Measurements from ENCODE around the gene KLK1.
A peak's percentile ranks its signal among the peaks of the same experiment; 100 is the strongest.
"Not testable (repeated sequence)": the region's sequence is repeated elsewhere in the genome, so short reads cannot be mapped to it uniquely, and the experiment has no call there.

Gene KLK1

GRCh38 chr19:50812474-50812873, 11.1 kb downstream of the KLK1 start:
- no peak for DNase-seq (ENCODE audit: low read depth)

- DNase-seq (ENCODE audit: low read depth) = not testable (repeated sequence)
Measured at GRCh38 chr19:50811622-50812238, 11.9 kb downstream of the KLK1 start.

GRCh38 chr19:50808856-50809255, 14.7 kb downstream of the KLK1 start:
- no peak for DNase-seq (ENCODE audit: low read depth)

GRCh38 chr19:50804420-50805272, 18.9 kb downstream of the KLK1 start:
- DNase-seq (ENCODE audit: low read depth) = peak; percentile 97

- DNase-seq (ENCODE audit: low read depth) = no peak
Measured at GRCh38 chr19:50803633-50804419, 19.8 kb downstream of the KLK1 start.

GRCh38 chr19:50801107-50801506, 22.5 kb downstream of the KLK1 start:
- no peak for DNase-seq (ENCODE audit: low read depth)

GRCh38 chr19:50799547-50799851, 24.1 kb downstream of the KLK1 start:
- no peak for DNase-seq (ENCODE audit: low read depth)

- no peak for DNase-seq (ENCODE audit: low read depth)
Measured at GRCh38 chr19:50798659-50799546, 24.7 kb downstream of the KLK1 start.

GRCh38 chr19:50797781-50798658, 25.6 kb downstream of the KLK1 start:
- DNase-seq (ENCODE audit: low read depth) = no peak

GRCh38 chr19:50797429-50797780, 26.2 kb downstream of the KLK1 start:
- no peak for DNase-seq (ENCODE audit: low read depth)

GRCh38 chr19:50796634-50797428, 26.8 kb downstream of the KLK1 start:
- no peak for DNase-seq (ENCODE audit: low read depth)

GRCh38 chr19:50796128-50796633, 27.4 kb downstream of the KLK1 start:
- no peak for DNase-seq (ENCODE audit: low read depth)

GRCh38 chr19:50795664-50796073, 27.9 kb downstream of the KLK1 start:
- no peak for DNase-seq (ENCODE audit: low read depth)

- no peak for DNase-seq (ENCODE audit: low read depth)
Measured at GRCh38 chr19:50794876-50795663, 28.5 kb downstream of the KLK1 start.

- DNase-seq (ENCODE audit: low read depth) = no peak
Measured at GRCh38 chr19:50794074-50794875, 29.3 kb downstream of the KLK1 start.

GRCh38 chr19:50793558-50794065, 30.0 kb downstream of the KLK1 start:
- DNase-seq (ENCODE audit: low read depth) = no peak

- DNase-seq (ENCODE audit: low read depth) = no peak
Measured at GRCh38 chr19:50792272-50793250, 31.0 kb downstream of the KLK1 start.
